Kidney (tissue), 14 donors: ENCODE measurements around the gene LIPC. TPM values are rescaled to one million over a fixed set of nuclear protein-coding genes. Genes with fewer than 3 reads are reported as not detected.

Experiments used
- DNase-seq, 5 donors: peaks; one replicate each; pipeline ENCODE4 v3.0.0-alpha.2; 2013 to 2020
- FAIRE-seq: peaks from 2 replicates; lab custom pipeline; 2012; peaks lifted over from hg19 to GRCh38; lab: Jason Lieb, UNC
- H3K27ac ChIP-seq, 2 donors: one replicate each; pipeline ENCODE4 v1.7.0; 2013; ENCODE audit warnings: low read depth in 2 of 2, low read length in 2 of 2, inconsistent platforms in 1 of 2
- H3K27me3 ChIP-seq: one replicate; pipeline ENCODE4 v1.7.1; 2013; ENCODE audit warnings: low read length, inconsistent platforms; ENCODE audit not compliant: control insufficient read depth, insufficient read depth
- H3K36me3 ChIP-seq, 3 donors: one replicate each; pipeline versions ENCODE4 v1.7.0 to v1.7.1; 2013; ENCODE audit warnings: low read length in 3 of 3, control low read depth in 1 of 3, inconsistent platforms in 1 of 3; ENCODE audit not compliant: insufficient read depth in 3 of 3, control insufficient read depth in 2 of 3
- H3K4me1 ChIP-seq, 3 donors: one replicate each; pipeline versions ENCODE4 v1.7.0 to v1.7.1; 2013; ENCODE audit warnings: low read length in 3 of 3, inconsistent platforms in 1 of 3, low read depth in 1 of 3; ENCODE audit not compliant: control insufficient read depth in 2 of 3, insufficient read depth in 2 of 3
- H3K4me3 ChIP-seq, 3 donors: one replicate each; pipeline versions ENCODE4 v1.7.0 to v1.8.1; 2013; ENCODE audit warnings: low read length in 3 of 3, control low read depth in 1 of 3, inconsistent platforms in 1 of 3
- H3K9ac ChIP-seq, 3 donors: one replicate each; pipeline versions ENCODE4 v1.7.0 to v1.7.1; 2013; ENCODE audit warnings: low read length in 3 of 3, control low read depth in 1 of 3, inconsistent platforms in 1 of 3
- H3K9me3 ChIP-seq, 3 donors: one replicate each; pipeline versions ENCODE4 v1.7.0 to v1.7.1; 2013; ENCODE audit warnings: low read length in 3 of 3, control low read depth in 1 of 3, inconsistent platforms in 1 of 3; ENCODE audit not compliant: control insufficient read depth in 2 of 3, insufficient read depth in 1 of 3
- intact Hi-C: fragments of 100-400 bp; cut with DNase I; formaldehyde crosslinking; loops from one replicate; pipeline ENCODE4 v1.11.1; 2022
- polyA plus RNA-seq: library from polyadenylated mRNA; stranded (reverse); fragments of 350-450 nt; fragmentation: Illumina TruSeq; extraction: RNeasy Lipid Tissue Mini Kit (QIAGEN cat#74804); gene quantifications from one replicate; pipeline ENCODE4 v1.2.3, GENCODE V29; 2014; ENCODE audit warnings: low read depth, low replicate concordance; ENCODE audit not compliant: insufficient read depth
- total RNA-seq: library from RNA; stranded (reverse); fragmentation: NEBNext Ultra II Directional; extraction: Animal tissue kit (Norgen Biotek cat#: 25700); gene quantifications from one replicate; pipeline ENCODE4 v1.2.1, GENCODE V29; 2021
- TF ChIP-seq, protein P1 (sequence below): IDR thresholded peaks from 3 replicates; pipeline ENCODE4 v1.5.1; 2012; ENCODE audit warnings: mild to moderate bottlenecking, moderate library complexity, borderline replicate concordance; ENCODE audit not compliant: insufficient read depth; ENCODE audit errors: extremely low read depth
- donor health status: control.
- donor health status: control.
- donor health status: control.
- donor health status: control.
- donor health status: control.
- donor health status: DM: yes; HTN: yes; CAD: no.
- donor health status: Normal renal cell carcinoma (clear cell type).

The LIPC gene
- total and polyA plus RNA-seq, 2 donors from 2014 or later, result 9.9 to 21.6 TPM

DNA sequence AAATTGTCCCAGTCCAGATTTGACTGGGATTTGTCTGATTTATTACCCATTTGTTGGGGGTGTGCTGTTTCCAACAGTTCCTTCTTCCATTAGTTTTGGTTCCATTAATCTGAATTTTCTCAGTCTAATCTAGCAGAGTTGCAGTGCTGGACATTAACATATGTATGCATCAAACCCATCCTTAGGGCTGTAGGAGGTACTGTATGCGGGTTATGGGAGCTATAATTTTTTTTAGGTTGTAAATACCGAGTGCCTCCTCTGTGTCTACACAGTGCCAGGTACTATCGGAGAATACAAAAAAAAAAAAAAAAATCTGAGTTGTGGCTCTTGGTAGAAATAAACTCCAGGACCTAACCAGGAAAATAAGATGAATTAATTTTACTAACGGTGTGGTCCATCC is 133.8 kb downstream of the LIPC start:
- no peaks in the 10 kb centered on the region for H3K9me3 ChIP-seq

DNA sequence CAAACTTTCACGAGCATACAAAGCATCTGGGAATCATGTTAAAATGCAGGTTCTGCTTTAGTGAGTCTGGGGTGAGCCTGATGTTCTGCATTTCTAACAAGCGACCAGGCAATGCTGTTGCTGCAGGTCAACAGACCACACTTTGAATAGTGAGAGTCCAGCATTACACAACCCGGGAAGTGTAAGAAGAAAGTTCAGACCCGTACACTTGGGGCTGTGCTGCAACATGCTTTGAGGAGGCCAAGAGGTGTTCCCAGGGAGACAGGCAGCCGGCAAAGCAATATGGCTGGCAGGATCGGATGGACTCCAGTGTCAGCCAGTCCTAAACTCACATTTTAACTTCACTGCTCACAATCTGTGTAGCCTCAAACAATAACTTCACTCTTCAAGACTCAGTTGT is 134.2 kb downstream of the LIPC start:
- intact Hi-C loops, result no loop called here
- H3K36me3 ChIP-seq, result no peaks in the 10 kb centered on the region
- no peaks in the 10 kb centered on the region for H3K9me3 ChIP-seq
- DNase-seq, result no peak
- no peaks in the 10 kb centered on the region for H3K27me3 ChIP-seq
- H3K27ac ChIP-seq, result no peak overlapping the region
- no peaks in the 10 kb centered on the region for H3K4me1 ChIP-seq
- TF ChIP-seq, protein P1, sequence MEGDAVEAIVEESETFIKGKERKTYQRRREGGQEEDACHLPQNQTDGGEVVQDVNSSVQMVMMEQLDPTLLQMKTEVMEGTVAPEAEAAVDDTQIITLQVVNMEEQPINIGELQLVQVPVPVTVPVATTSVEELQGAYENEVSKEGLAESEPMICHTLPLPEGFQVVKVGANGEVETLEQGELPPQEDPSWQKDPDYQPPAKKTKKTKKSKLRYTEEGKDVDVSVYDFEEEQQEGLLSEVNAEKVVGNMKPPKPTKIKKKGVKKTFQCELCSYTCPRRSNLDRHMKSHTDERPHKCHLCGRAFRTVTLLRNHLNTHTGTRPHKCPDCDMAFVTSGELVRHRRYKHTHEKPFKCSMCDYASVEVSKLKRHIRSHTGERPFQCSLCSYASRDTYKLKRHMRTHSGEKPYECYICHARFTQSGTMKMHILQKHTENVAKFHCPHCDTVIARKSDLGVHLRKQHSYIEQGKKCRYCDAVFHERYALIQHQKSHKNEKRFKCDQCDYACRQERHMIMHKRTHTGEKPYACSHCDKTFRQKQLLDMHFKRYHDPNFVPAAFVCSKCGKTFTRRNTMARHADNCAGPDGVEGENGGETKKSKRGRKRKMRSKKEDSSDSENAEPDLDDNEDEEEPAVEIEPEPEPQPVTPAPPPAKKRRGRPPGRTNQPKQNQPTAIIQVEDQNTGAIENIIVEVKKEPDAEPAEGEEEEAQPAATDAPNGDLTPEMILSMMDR, result no peak
- no peak overlapping the region for H3K9ac ChIP-seq
- H3K4me3 ChIP-seq, result no peak overlapping the region
- no peak for FAIRE-seq

More for the DNA sequence above, 133.8 kb downstream of the LIPC start:
- DNase-seq (no peak), FAIRE-seq (no peak)
- Histone ChIP-seq H3K27me3 (no peaks in the 10 kb centered on the region), H3K27ac (no peak overlapping the region), H3K9ac (no peak overlapping the region), H3K36me3 (no peaks in the 10 kb centered on the region), H3K4me3 (no peak overlapping the region), H3K4me1 (no peaks in the 10 kb centered on the region)
- intact Hi-C loops, result no loop called here
- TF ChIP-seq, protein P1, result no peak

DNA sequence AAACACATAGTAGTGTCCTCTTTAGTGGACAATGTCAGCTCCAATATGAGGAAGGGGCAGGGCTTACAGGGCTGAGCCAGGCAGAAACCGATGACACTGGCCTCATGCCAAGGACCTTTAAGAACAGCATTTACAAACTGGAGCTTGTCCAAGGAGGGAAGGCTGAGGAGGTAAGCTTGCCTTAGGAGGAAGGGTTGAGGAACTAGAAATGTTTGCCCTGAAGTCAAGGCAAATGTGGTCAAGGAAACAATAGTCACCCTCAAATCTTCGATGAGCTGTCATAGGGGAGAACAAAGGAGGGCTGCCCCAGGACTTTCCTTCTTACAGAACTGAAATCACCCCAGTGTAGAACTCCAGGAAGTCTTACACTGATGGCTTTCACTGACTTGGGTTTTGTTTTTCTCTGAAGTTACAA is 136.4 kb downstream of the LIPC start:
- peak in 1 of 5 donors; percentile 52 for DNase-seq

DNA sequence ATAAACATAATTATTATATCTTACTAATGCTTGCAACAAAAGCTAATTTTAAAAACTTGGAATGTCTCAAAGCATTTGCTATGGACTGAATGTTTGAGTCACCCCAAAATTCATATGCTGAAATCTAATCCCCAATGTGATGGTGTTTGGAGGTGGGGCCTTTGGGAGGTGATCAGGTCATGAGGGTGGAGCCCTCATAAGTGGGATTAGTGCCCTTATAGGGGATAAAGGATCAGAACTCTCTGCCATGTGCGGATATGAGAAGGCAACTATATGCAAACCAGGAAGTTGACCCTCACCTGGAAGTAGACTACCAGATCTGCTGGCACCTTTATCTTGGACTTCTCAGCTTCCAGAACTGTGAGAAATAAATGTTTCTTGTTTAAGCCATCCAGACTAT is 137.7 kb downstream of the LIPC start:
- DNase-seq (no peak), FAIRE-seq (no peak)
- H3K9ac ChIP-seq, result no peak overlapping the region
- H3K36me3 ChIP-seq, result no peaks in the 10 kb centered on the region
- H3K4me3 ChIP-seq, result no peak overlapping the region
- intact Hi-C loops, result no loop called here
- TF ChIP-seq, protein P1, result no peak
- H3K27me3 ChIP-seq, result no peaks in the 10 kb centered on the region
- no peaks in the 10 kb centered on the region for H3K9me3 ChIP-seq
- H3K27ac ChIP-seq, result no peak overlapping the region
- H3K4me1 ChIP-seq, result no peaks in the 10 kb centered on the region

More for the DNA sequence above, 136.4 kb downstream of the LIPC start:
- Histone ChIP-seq H3K9ac (no peak overlapping the region), H3K4me3 (no peak overlapping the region), H3K27ac (no peak overlapping the region), H3K27me3 (no peaks in the 10 kb centered on the region), H3K36me3 (no peaks in the 10 kb centered on the region), H3K9me3 (no peaks in the 10 kb centered on the region), H3K4me1 (no peaks in the 10 kb centered on the region)
- no peak for FAIRE-seq
- TF ChIP-seq, protein P1, result no peak
- intact Hi-C loops, result no loop called here
